AG04450 (cell line): Measurements from ENCODE around the gene THBS2. TPM values are rescaled to one million over a fixed set of nuclear protein-coding genes. Genes with fewer than 3 reads are reported as not detected.
A peak's percentile ranks its signal among the peaks of the same experiment; 100 is the strongest.
"Not testable (repeated sequence)": the region's sequence is repeated elsewhere in the genome, so short reads cannot be mapped to it uniquely, and the experiment has no call there.

ENCODE experiments used
- CTCF ChIA-PET: fragments of 300-600, 350-600 bp; formaldehyde crosslinking; extraction: SDS; loops from one replicate; lab custom pipeline; 2022; ENCODE audit warnings: antibody characterized with exemption, inconsistent platforms; lab: Charles Lee
- POLR2A ChIA-PET: fragments of 350-600 bp; formaldehyde crosslinking; extraction: SDS; loops from one replicate; lab custom pipeline; 2021; ENCODE audit warnings: antibody characterized with exemption, inconsistent platforms; lab: Yijun Ruan, JAX
- DNase-seq: peaks from one replicate; pipeline ENCODE4 v3.0.0-alpha.2; 2011; ENCODE audit warnings: low read depth, low spot score
- H3K27ac ChIP-seq: one replicate; pipeline ENCODE4 v1.5.1; 2012; ENCODE audit warnings: low read depth, low read length, control low read depth
- H3K27me3 ChIP-seq: one replicate; pipeline ENCODE4 v1.6.0; 2012; ENCODE audit warnings: low read length; ENCODE audit not compliant: control insufficient read depth, insufficient read depth
- H3K4me3 ChIP-seq: 2 replicates; pipeline ENCODE4 v1.5.1; 2011; ENCODE audit warnings: mild to moderate bottlenecking, low read depth, low read length, control low read depth
- H3K9me3 ChIP-seq: 2 replicates; pipeline ENCODE4 v1.5.1; 2012; ENCODE audit warnings: low read length; ENCODE audit not compliant: control insufficient read depth, insufficient read depth
- CTCF ChIP-seq: IDR thresholded peaks from 2 replicates; pipeline ENCODE4 v1.5.1; 2011; ENCODE audit warnings: low read depth, low read length, control low read depth, inconsistent platforms
- polyA plus RNA-seq: library from polyadenylated mRNA; depleted of rRNA; stranded (reverse); fragments of >200 nt; gene quantifications from 2 replicates; pipeline ENCODE4 v1.2.3, GENCODE V29; 2011

The THBS2 gene
- polyA plus RNA-seq, 1 experiment, result 95.8 TPM

DNA sequence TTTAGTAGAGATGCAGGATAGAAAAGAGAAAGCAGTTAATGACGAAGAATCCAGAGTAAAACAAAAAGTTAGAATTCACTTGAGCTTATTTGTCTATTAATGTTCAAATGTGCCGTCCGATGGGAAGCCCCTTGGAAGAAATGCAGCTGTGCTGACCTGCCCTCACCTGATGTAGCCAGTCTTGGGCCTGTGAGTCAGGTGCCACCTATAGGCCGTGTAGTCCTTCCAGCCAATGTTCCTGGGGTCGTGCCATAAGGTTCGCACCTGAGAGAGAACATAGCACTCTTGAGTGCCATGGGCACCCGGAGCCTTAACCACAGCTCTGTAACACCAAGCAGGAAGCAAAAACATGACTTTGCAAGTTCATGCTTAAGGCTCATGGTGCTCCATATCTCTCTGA lies 32.4 kb downstream of the THBS2 start:
- no peak overlapping the region for H3K4me3 ChIP-seq
- TF ChIP-seq CTCF, result no peak
- CTCF ChIA-PET, result no interaction called here
- peaks cover 17% of the 10 kb centered on the region for H3K9me3 ChIP-seq
- no peak for DNase-seq
- no peaks in the 10 kb centered on the region for H3K27me3 ChIP-seq
- H3K27ac ChIP-seq, result peak overlapping the region; percentile 13
- POLR2A ChIA-PET, result no interaction called here

- no peaks in the 10 kb centered on the region for H3K27me3 ChIP-seq
- H3K4me3 ChIP-seq, result no peak overlapping the region
- no peak for TF ChIP-seq CTCF
- H3K9me3 ChIP-seq, result peaks cover 16% of the 10 kb centered on the region
- no peak overlapping the region for H3K27ac ChIP-seq
- no peak for DNase-seq
- CTCF ChIA-PET, result no interaction called here
- POLR2A ChIA-PET, result no interaction called here
These were observed 33.3 kb downstream of the THBS2 start for GRCh38 chr6:169220068-169220964.

DNA sequence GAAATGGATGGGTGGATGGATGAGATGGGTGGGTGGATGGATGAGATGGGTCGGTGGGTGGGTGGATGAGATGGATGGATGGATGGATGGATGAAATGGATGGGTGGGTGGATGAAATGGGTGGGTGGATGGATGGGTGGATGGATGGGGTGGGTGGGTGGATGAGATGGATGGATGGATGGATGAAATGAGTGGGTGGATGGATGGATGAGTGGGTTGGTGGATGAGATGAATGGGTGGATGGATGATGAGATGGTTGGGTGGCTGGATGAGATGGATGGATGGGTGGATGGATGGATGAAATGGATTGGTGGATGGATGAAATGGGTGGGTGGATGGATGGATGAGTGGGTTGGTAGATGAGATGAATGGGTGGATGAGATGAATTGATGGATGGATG lies 35.7 kb downstream of the THBS2 start:
- H3K9me3 ChIP-seq, result peaks cover 19% of the 10 kb centered on the region
- CTCF ChIA-PET, result no interaction called here
- no peak for DNase-seq
- H3K27ac ChIP-seq, result no peak overlapping the region
- H3K4me3 ChIP-seq, result no peak overlapping the region
- no peaks in the 10 kb centered on the region for H3K27me3 ChIP-seq
- TF ChIP-seq CTCF, result no peak
- POLR2A ChIA-PET, result no interaction called here

DNA sequence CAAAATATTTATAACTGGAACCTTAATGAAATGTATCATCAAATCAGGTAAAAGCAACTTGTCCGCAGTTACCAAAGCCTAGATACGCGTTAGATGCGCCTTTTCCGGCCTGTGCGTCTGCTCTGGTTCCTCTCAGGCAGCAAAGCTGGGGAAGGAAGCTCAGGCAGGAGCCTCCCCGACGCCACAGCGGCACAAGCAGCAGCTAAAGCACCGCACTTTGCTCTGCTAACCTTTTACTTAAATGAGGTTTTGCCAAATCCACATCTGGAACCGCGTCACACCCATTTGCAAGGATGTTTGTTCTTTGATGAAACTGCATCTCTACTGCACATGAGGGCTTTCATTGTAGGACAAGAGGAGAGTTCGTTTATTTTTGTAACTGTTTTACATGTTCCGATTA lies 36.8 kb downstream of the THBS2 start:
- Histone ChIP-seq H3K9me3 (peaks cover 9% of the 10 kb centered on the region; the same call in 1 of the 2 replicates), H3K4me3 (no peak overlapping the region), H3K27me3 (no peaks in the 10 kb centered on the region), H3K27ac (no peak overlapping the region)
- ChIA-PET CTCF (no interaction called here), POLR2A (no interaction called here)
- no peak for TF ChIP-seq CTCF
- DNase-seq, result no peak

DNA sequence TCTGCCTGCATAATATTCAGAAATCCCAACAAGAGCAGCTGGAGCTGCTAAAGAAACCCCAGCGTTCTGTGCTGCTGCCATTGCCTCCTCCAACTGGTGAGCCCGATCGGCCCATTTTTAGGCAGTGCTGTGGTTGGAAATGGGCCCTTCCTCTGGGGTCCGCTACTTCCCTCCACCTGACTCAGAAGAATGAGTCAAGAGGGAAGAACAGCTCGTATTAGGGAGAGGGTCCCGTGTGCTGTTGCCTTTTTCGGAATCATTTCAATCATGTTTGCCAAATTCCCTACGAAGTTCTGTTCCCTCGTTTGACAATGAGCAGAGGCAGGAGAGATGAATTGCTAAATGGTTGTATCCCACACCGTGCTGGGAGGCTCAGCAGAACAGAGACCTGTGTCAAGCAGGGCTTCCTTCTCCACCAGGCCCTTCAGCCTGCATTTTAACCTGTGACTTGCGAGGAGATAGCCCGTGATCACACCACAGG lies 38.4 kb downstream of the THBS2 start:
- H3K4me3 ChIP-seq, result 0 out of 2 replicates have a peak overlapping the region, but pooled peaks have one; percentile 8
- POLR2A ChIA-PET, result interaction anchor here (0.9 to 1.9 kb wide), 4 partner anchors 9 to 140 kb away, joined by 3 to 7 read pairs (median 4); no protein-coding TSS in a partner anchor

DNA sequence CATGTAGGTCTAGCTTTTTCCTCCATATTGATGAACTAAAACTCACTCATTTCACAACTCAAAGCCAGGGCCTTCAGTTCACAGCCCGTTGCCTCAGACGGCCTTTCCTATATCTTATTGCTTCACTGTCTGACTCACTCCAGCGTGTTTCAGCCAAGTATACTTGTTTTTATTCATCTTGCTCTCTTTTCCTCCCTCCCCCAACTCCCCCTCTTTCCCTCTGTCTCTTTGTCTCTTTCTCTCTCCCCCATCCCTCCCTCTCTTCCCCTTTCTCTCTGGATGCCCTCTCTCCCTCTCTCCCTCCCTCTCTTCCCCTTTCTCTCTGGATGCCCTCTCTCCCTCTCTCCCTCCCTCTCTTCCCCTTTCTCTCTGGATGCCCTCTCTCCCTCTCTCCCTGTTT lies 38.9 kb downstream of the THBS2 start:
- POLR2A ChIA-PET, result interaction anchor here (0.6 to 2.0 kb wide), 6 partner anchors 9 to 140 kb away, joined by 3 to 7 read pairs (median 4); no protein-coding TSS in a partner anchor

More for the DNA sequence above, 38.4 kb downstream of the THBS2 start:
- CTCF ChIA-PET, result no interaction called here
- TF ChIP-seq CTCF, result no peak
- H3K9me3 ChIP-seq, result peaks cover 9% of the 10 kb centered on the region; the same call in 1 of the 2 replicates
- peak overlapping the region; percentile 99 for H3K27ac ChIP-seq
- DNase-seq, result no peak
- no peaks in the 10 kb centered on the region for H3K27me3 ChIP-seq

More for the DNA sequence above, 38.9 kb downstream of the THBS2 start:
- peak overlapping the region; percentile 99 for H3K27ac ChIP-seq
- H3K9me3 ChIP-seq, H3K4me3 ChIP-seq, H3K27me3 ChIP-seq, CTCF ChIA-PET: not testable (repeated sequence)
- peak; percentile 91 for DNase-seq
